ENCODE measurements around the gene TPP2.

DNA sequence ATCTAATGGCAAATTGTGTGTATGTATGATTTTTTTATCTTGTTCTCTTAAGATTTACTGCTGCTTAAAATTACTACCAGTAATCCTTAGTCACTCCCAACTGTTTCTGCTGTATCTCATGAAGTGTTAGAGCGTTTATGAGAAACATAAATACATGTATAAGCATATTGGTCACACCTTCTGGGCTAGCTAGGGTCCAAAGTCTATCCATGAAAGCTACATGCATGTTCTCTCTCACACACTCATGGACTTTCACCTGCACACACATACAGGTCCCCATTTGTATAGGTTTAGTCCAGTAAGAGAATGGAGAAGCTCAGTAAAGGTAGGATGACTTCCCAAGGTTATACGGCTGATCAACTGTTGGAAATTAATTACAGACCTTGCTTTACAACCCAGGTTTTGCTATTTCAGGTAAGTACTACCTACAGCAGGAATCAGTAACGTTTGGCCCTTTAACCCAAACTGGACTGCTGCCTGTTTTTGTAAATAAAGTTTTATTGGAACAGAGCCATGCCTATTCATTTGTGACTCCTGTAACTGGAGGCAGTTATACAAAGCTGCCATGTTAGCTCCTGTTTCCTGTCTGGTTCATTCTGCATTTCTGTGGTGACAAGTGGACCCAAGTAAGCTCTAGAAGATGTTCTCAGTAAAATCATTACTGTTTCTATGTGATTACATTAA is 82.8 kb downstream of the TPP2 start:
- TF ChIP-seq, protein P1, sequence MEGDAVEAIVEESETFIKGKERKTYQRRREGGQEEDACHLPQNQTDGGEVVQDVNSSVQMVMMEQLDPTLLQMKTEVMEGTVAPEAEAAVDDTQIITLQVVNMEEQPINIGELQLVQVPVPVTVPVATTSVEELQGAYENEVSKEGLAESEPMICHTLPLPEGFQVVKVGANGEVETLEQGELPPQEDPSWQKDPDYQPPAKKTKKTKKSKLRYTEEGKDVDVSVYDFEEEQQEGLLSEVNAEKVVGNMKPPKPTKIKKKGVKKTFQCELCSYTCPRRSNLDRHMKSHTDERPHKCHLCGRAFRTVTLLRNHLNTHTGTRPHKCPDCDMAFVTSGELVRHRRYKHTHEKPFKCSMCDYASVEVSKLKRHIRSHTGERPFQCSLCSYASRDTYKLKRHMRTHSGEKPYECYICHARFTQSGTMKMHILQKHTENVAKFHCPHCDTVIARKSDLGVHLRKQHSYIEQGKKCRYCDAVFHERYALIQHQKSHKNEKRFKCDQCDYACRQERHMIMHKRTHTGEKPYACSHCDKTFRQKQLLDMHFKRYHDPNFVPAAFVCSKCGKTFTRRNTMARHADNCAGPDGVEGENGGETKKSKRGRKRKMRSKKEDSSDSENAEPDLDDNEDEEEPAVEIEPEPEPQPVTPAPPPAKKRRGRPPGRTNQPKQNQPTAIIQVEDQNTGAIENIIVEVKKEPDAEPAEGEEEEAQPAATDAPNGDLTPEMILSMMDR (IDR thresholded peaks at IDR 0.05), result no peak
- TF ChIP-seq POLR2A (IDR thresholded peaks at IDR 0.05), result no peak

Measured in esophagus squamous epithelium (tissue), 4 donors.